Measurements from ENCODE around the gene GALNT9. TPM values are rescaled to one million over a fixed set of nuclear protein-coding genes. Genes with fewer than 3 reads are reported as not detected.

GALNT9 gene
- total RNA-seq, 2 experiments from 2014 or later = not detected

DNA sequence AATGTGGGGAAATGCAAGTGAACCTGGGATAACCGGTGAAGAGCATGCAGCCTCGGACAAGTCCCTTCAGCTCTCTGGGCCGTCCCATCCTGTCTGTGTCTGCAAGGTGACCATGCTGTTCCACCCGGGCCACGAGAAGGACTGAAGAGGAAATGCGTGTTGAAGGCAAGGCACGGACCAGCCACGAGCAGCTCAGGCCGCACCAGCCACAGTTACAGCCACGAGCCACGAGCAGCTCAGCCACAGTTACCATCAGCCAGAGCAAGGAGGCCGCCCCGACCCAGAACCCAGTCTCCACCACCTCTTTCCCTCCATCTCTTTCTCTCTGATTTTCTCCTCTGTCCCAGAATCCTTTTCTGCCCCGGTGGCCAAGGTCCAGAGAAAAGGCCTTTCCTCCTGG lies 18.8 kb upstream of the GALNT9 start:
- POLR2A ChIA-PET = no interaction called here
- TF ChIP-seq, protein P1, sequence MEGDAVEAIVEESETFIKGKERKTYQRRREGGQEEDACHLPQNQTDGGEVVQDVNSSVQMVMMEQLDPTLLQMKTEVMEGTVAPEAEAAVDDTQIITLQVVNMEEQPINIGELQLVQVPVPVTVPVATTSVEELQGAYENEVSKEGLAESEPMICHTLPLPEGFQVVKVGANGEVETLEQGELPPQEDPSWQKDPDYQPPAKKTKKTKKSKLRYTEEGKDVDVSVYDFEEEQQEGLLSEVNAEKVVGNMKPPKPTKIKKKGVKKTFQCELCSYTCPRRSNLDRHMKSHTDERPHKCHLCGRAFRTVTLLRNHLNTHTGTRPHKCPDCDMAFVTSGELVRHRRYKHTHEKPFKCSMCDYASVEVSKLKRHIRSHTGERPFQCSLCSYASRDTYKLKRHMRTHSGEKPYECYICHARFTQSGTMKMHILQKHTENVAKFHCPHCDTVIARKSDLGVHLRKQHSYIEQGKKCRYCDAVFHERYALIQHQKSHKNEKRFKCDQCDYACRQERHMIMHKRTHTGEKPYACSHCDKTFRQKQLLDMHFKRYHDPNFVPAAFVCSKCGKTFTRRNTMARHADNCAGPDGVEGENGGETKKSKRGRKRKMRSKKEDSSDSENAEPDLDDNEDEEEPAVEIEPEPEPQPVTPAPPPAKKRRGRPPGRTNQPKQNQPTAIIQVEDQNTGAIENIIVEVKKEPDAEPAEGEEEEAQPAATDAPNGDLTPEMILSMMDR (IDR thresholded peaks at IDR 0.05) = no peak
- Histone ChIP-seq H3K9me3 (ENCODE audit: control insufficient read depth in 1 of 2, insufficient read depth in 1 of 2, low read length in 2 of 2) (peaks cover 0 to 6% of the 10 kb centered on the region in 2 experiments), H3K4me3 (ENCODE audit: low read length) (no peak overlapping the region), H3K27ac (ENCODE audit: low read depth in 1 of 2, low read length in 2 of 2) (no peak overlapping the region), H3K4me1 (ENCODE audit: insufficient read depth, low read length) (no peaks in the 10 kb centered on the region), H3K27me3 (ENCODE audit: control insufficient read depth in 1 of 2, insufficient read depth in 2 of 2, low read length in 2 of 2) (peaks cover 0 to 2% of the 10 kb centered on the region in 2 experiments), H3K36me3 (ENCODE audit: insufficient read depth, low read length) (no peaks in the 10 kb centered on the region)
- Mint-ChIP-seq H3K27ac (no peak overlapping the region), H3K27me3 (peaks cover 22% of the 10 kb centered on the region), H3K36me3 (ENCODE audit: low read depth) (no peaks in the 10 kb centered on the region), H3K9me3 (no peaks in the 10 kb centered on the region), H3K4me1 (ENCODE audit: low read depth) (no peaks in the 10 kb centered on the region), H3K4me3 (no peak overlapping the region)
- CTCF ChIA-PET = no interaction called here
- intact Hi-C loops (cut with DNase I, micrococcal nuclease) = no loop called here
- DNase-seq (no peak), ATAC-seq (ENCODE audit: poor library complexity) (no peak)

- Histone ChIP-seq H3K9me3 (ENCODE audit: control insufficient read depth in 1 of 2, insufficient read depth in 1 of 2, low read length in 2 of 2) (peaks cover 0 to 2% of the 10 kb centered on the region in 2 experiments), H3K4me1 (ENCODE audit: insufficient read depth, low read length) (no peaks in the 10 kb centered on the region), H3K27me3 (ENCODE audit: control insufficient read depth in 1 of 2, insufficient read depth in 2 of 2, low read length in 2 of 2) (peaks cover 0 to under 1% of the 10 kb centered on the region in 2 experiments), H3K4me3 (ENCODE audit: low read length) (no peak overlapping the region), H3K27ac (ENCODE audit: low read depth in 1 of 2, low read length in 2 of 2) (no peak overlapping the region), H3K36me3 (ENCODE audit: insufficient read depth, low read length) (no peaks in the 10 kb centered on the region)
- peaks cover 8% of the 10 kb centered on the region for H3K4me1 Mint-ChIP-seq (ENCODE audit: low read depth)
- no peak overlapping the region for H3K27ac Mint-ChIP-seq
- TF ChIP-seq, protein P1 (IDR thresholded peaks at IDR 0.05) = no peak
- ChIA-PET POLR2A (no interaction called here), CTCF (no interaction called here)
- H3K9me3 Mint-ChIP-seq = no peaks in the 10 kb centered on the region
- no peak for ATAC-seq (ENCODE audit: poor library complexity)
- intact Hi-C loops (cut with DNase I, micrococcal nuclease) = no loop called here
- H3K27me3 Mint-ChIP-seq = peaks cover 29% of the 10 kb centered on the region
- no peak overlapping the region for H3K4me3 Mint-ChIP-seq
- no peaks in the 10 kb centered on the region for H3K36me3 Mint-ChIP-seq (ENCODE audit: low read depth)
- no peak for DNase-seq
These were observed 17.9 kb upstream of the GALNT9 start for GRCh38 chr12:132347176-132347855.

GRCh38 chr12:132346471-132347175 lies 17.2 kb upstream of the GALNT9 start:
- intact Hi-C loops (cut with DNase I, micrococcal nuclease) = no loop called here
- ChIA-PET CTCF (no interaction called here), POLR2A (no interaction called here)
- H3K36me3 ChIP-seq (ENCODE audit: insufficient read depth, low read length) = no peaks in the 10 kb centered on the region
- H3K4me1 ChIP-seq (ENCODE audit: insufficient read depth, low read length) = no peaks in the 10 kb centered on the region
- DNase-seq (no peak), ATAC-seq (ENCODE audit: poor library complexity) (no peak)
- TF ChIP-seq, protein P1 (IDR thresholded peaks at IDR 0.05) = no peak
- H3K4me3 ChIP-seq (ENCODE audit: low read length) = no peak overlapping the region
- Mint-ChIP-seq H3K4me1 (ENCODE audit: low read depth) (peaks cover 8% of the 10 kb centered on the region), H3K36me3 (ENCODE audit: low read depth) (no peaks in the 10 kb centered on the region), H3K27me3 (peaks cover 29% of the 10 kb centered on the region), H3K4me3 (no peak overlapping the region), H3K9me3 (no peaks in the 10 kb centered on the region), H3K27ac (no peak overlapping the region)
- no peaks in the 10 kb centered on the region for H3K27me3 ChIP-seq (ENCODE audit: control insufficient read depth in 1 of 2, insufficient read depth in 2 of 2, low read length in 2 of 2)
- H3K9me3 ChIP-seq (ENCODE audit: control insufficient read depth in 1 of 2, insufficient read depth in 1 of 2, low read length in 2 of 2) = peaks cover 0 to 9% of the 10 kb centered on the region in 2 experiments
- no peak overlapping the region for H3K27ac ChIP-seq (ENCODE audit: low read depth in 1 of 2, low read length in 2 of 2)

Measured in CD4-positive, alpha-beta T cell (primary cell).